GM18909 (cell line): ENCODE results near the gene SRP9.
A peak's percentile ranks its signal among the peaks of the same experiment; 100 is the strongest.

Experiments
- ATAC-seq: cut with Tn5 transposase; IDR thresholded peaks from one replicate; pipeline ENCODE4 v1.9.1; 2021; ENCODE audit warnings: mild to moderate bottlenecking; ENCODE audit not compliant: unreplicated experiment, poor library complexity

Gene SRP9

GRCh38 chr1:225777583-225778336 lies at the start of gene SRP9:
Gene SRP9 (plus strand): TSS chr1:225777826. CDS start chr1:225777941, 115 bp downstream.
- ATAC-seq = peak; percentile 99

- ATAC-seq = no peak
Measured at GRCh38 chr1:225731491-225731890, 46.1 kb upstream of the SRP9 start.

- ATAC-seq = no peak
Measured at GRCh38 chr1:225733254-225733653, 44.4 kb upstream of the SRP9 start.

GRCh38 chr1:225735252-225736149 lies 42.1 kb upstream of the SRP9 start:
- ATAC-seq = no peak

GRCh38 chr1:225736437-225737098 lies 41.1 kb upstream of the SRP9 start:
- ATAC-seq = no peak

- no peak for ATAC-seq
Measured at GRCh38 chr1:225737161-225737560, 40.5 kb upstream of the SRP9 start.

GRCh38 chr1:225737866-225738265 lies 39.8 kb upstream of the SRP9 start:
- no peak for ATAC-seq

GRCh38 chr1:225738763-225739162 lies 38.9 kb upstream of the SRP9 start:
- no peak for ATAC-seq

- ATAC-seq = no peak
Measured at GRCh38 chr1:225739542-225740107, 38.0 kb upstream of the SRP9 start.

- ATAC-seq = no peak
Measured at GRCh38 chr1:225744745-225745144, 32.9 kb upstream of the SRP9 start.

- no peak for ATAC-seq
Measured at GRCh38 chr1:225745273-225745672, 32.4 kb upstream of the SRP9 start.

GRCh38 chr1:225746361-225747179 lies 31.1 kb upstream of the SRP9 start:
- peak; percentile 70 for ATAC-seq

- ATAC-seq = no peak
Measured at GRCh38 chr1:225747566-225747965, 30.1 kb upstream of the SRP9 start.

GRCh38 chr1:225748529-225748928 lies 29.1 kb upstream of the SRP9 start:
- ATAC-seq = no peak

GRCh38 chr1:225749706-225750105 lies 27.9 kb upstream of the SRP9 start:
- no peak for ATAC-seq

GRCh38 chr1:225750420-225750819 lies 27.2 kb upstream of the SRP9 start:
- no peak for ATAC-seq

- no peak for ATAC-seq
Measured at GRCh38 chr1:225750875-225751824, 26.5 kb upstream of the SRP9 start.

- ATAC-seq = no peak
Measured at GRCh38 chr1:225752245-225752644, 25.4 kb upstream of the SRP9 start.
